PC-9 (cell line): ENCODE data around the gene TRANK1. TPM values are rescaled to one million over a fixed set of nuclear protein-coding genes. Genes with fewer than 3 reads are reported as not detected.
"Not testable (repeated sequence)": the region's sequence is repeated elsewhere in the genome, so short reads cannot be mapped to it uniquely, and the experiment has no call there.

Source experiments
- BruUV-seq: library from RNA; stranded (reverse); fragments of 400-500 nt; replicated peaks from 2 replicates; lab custom pipeline; 2021; lab: Mats Ljungman, UMichigan
- CTCF ChIA-PET: fragments of 300-600 bp; sonication (Branson Sonifier 250); formaldehyde crosslinking; loops from one replicate; lab custom pipeline; 2022; ENCODE audit warnings: antibody characterized with exemption; lab: Charles Lee
- POLR2A ChIA-PET: fragments of 300-600 bp; sonication (Branson Sonifier 250); formaldehyde crosslinking; loops from one replicate; lab custom pipeline; 2022; ENCODE audit warnings: antibody characterized with exemption; ENCODE audit not compliant: unreplicated experiment; lab: Charles Lee
- DNase-seq, 2 experiments: peaks; one replicate each; pipeline versions ENCODE4 v3.0.0 to v3.0.0-alpha.2; 2015 to 2022; ENCODE audit warnings: mixed read lengths in 1 of 2
- H2AFZ ChIP-seq: fragments of 200-600 bp; sonication (generic); 2 replicates; pipeline ENCODE4 v1.8.1; 2017; ENCODE audit warnings: antibody characterized with exemption
- H3F3A ChIP-seq: fragments of 200-600 bp; sonication (generic); 2 replicates; pipeline ENCODE4 v1.8.1; 2017; ENCODE audit warnings: antibody characterized with exemption, mild to moderate bottlenecking, low read depth; ENCODE audit not compliant: insufficient read depth
- H3K27ac ChIP-seq: fragments of 200-600 bp; sonication (generic); 2 replicates; pipeline ENCODE4 v1.6.1; 2016; ENCODE audit warnings: mixed run types
- H3K27me3 ChIP-seq: fragments of 200-600 bp; sonication (generic); 2 replicates; pipeline ENCODE4 v1.6.1; 2016; ENCODE audit warnings: low read depth, mixed run types; ENCODE audit not compliant: insufficient read depth
- H3K36me3 ChIP-seq: fragments of 200-600 bp; sonication (generic); 2 replicates; pipeline ENCODE4 v1.6.1; 2016; ENCODE audit warnings: low read depth, mixed run types
- H3K4me1 ChIP-seq: fragments of 200-600 bp; sonication (generic); replicated peaks from 2 replicates; pipeline ENCODE4 v1.6.1; 2016; ENCODE audit warnings: mixed run types; ENCODE audit not compliant: insufficient read depth
- H3K4me2 ChIP-seq: fragments of 200-600 bp; sonication (generic); 2 replicates; pipeline ENCODE4 v1.6.1; 2017; ENCODE audit warnings: mixed run types
- H3K4me3 ChIP-seq: fragments of 200-600 bp; sonication (generic); 2 replicates; pipeline ENCODE4 v1.6.1; 2016; ENCODE audit warnings: mixed run types
- H3K79me2 ChIP-seq: fragments of 200-600 bp; sonication (generic); 2 replicates; pipeline ENCODE4 v1.6.1; 2017; ENCODE audit warnings: low read depth, mixed run types
- H3K9me2 ChIP-seq: fragments of 200-600 bp; sonication (generic); 2 replicates; pipeline ENCODE4 v1.8.1; 2017; ENCODE audit warnings: mild to moderate bottlenecking; ENCODE audit not compliant: insufficient read depth
- H3K9me3 ChIP-seq: fragments of 200-600 bp; sonication (generic); 2 replicates; pipeline ENCODE4 v1.8.1; 2016; ENCODE audit warnings: low read depth; ENCODE audit not compliant: insufficient read depth
- H4K20me1 ChIP-seq: fragments of 200-600 bp; sonication (generic); 2 replicates; pipeline ENCODE4 v1.8.1; 2017; ENCODE audit not compliant: insufficient read depth
- EZH2 ChIP-seq: fragments of 200-600 bp; sonication (generic); IDR thresholded peaks from 2 replicates; pipeline ENCODE4 v1.8.0; 2017; ENCODE audit warnings: antibody characterized with exemption, low read depth
- intact Hi-C: fragments of 100-400 bp; cut with micrococcal nuclease; formaldehyde crosslinking; loops from one replicate; pipeline ENCODE4 v1.10.0; 2022; ENCODE audit not compliant: unreplicated experiment
- total RNA-seq: library from RNA; stranded (reverse); gene quantifications from 2 replicates; pipeline ENCODE4 v1.2.3, GENCODE V29; 2021
- TF ChIP-seq, protein P1 (sequence below): fragments of 200-600 bp; sonication (generic); conservative IDR thresholded peaks from 2 replicates; pipeline ENCODE4 v1.6.1; 2017; ENCODE audit warnings: mixed run types, antibody characterized with exemption, mild to moderate bottlenecking, moderate library complexity

Gene TRANK1
- total RNA-seq, 1 experiment from 2014 or later = 12.1 TPM

GRCh38 chr3:36890261-36890660 is 54.6 kb downstream of the TRANK1 start:
- no TSS peak for BruUV-seq
- Histone ChIP-seq H3F3A (no peaks in the 10 kb centered on the region), H4K20me1 (no peaks in the 10 kb centered on the region), H3K9me2 (no peaks in the 10 kb centered on the region), H3K27me3 (no peaks in the 10 kb centered on the region), H3K4me2 (no peak overlapping the region), H2AFZ (no peak overlapping the region), H3K79me2 (no peaks in the 10 kb centered on the region), H3K27ac (no peak overlapping the region), H3K4me1 (no peaks in the 10 kb centered on the region), H3K4me3 (no peak overlapping the region), H3K9me3 (no peaks in the 10 kb centered on the region), H3K36me3 (no peaks in the 10 kb centered on the region)
- intact Hi-C loops = no loop called here
- ChIA-PET POLR2A (no interaction called here), CTCF (no interaction called here)
- no peak for DNase-seq
- TF ChIP-seq EZH2 = no peak
- TF ChIP-seq, protein P1, sequence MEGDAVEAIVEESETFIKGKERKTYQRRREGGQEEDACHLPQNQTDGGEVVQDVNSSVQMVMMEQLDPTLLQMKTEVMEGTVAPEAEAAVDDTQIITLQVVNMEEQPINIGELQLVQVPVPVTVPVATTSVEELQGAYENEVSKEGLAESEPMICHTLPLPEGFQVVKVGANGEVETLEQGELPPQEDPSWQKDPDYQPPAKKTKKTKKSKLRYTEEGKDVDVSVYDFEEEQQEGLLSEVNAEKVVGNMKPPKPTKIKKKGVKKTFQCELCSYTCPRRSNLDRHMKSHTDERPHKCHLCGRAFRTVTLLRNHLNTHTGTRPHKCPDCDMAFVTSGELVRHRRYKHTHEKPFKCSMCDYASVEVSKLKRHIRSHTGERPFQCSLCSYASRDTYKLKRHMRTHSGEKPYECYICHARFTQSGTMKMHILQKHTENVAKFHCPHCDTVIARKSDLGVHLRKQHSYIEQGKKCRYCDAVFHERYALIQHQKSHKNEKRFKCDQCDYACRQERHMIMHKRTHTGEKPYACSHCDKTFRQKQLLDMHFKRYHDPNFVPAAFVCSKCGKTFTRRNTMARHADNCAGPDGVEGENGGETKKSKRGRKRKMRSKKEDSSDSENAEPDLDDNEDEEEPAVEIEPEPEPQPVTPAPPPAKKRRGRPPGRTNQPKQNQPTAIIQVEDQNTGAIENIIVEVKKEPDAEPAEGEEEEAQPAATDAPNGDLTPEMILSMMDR = no peak

- no peaks in the 10 kb centered on the region for H3K79me2 ChIP-seq
- no peak for DNase-seq
- H3K4me1 ChIP-seq = no peaks in the 10 kb centered on the region
- BruUV-seq = no TSS peak
- ChIA-PET CTCF (no interaction called here), POLR2A (no interaction called here)
- no peaks in the 10 kb centered on the region for H3K9me2 ChIP-seq
- H4K20me1 ChIP-seq = no peaks in the 10 kb centered on the region
- H3K9me3 ChIP-seq = no peaks in the 10 kb centered on the region
- H3K36me3 ChIP-seq = no peaks in the 10 kb centered on the region
- intact Hi-C loops = no loop called here
- no peaks in the 10 kb centered on the region for H3K27me3 ChIP-seq
- H3K4me2 ChIP-seq = no peak overlapping the region
- TF ChIP-seq, protein P1 = no peak
- TF ChIP-seq EZH2 = no peak
- H3F3A ChIP-seq = no peaks in the 10 kb centered on the region
- H2AFZ ChIP-seq = no peak overlapping the region
- H3K27ac ChIP-seq = no peak overlapping the region
- H3K4me3 ChIP-seq = no peak overlapping the region
Measured at GRCh38 chr3:36881735-36882134, 63.1 kb downstream of the TRANK1 start.

- H3K27me3 ChIP-seq, BruUV-seq, H3K4me1 ChIP-seq, H3K4me2 ChIP-seq, intact Hi-C loops, H3K27ac ChIP-seq, DNase-seq, CTCF ChIA-PET, H4K20me1 ChIP-seq, POLR2A ChIA-PET, H3K36me3 ChIP-seq, H3F3A ChIP-seq, H3K9me3 ChIP-seq, H3K9me2 ChIP-seq, H3K79me2 ChIP-seq, H2AFZ ChIP-seq, H3K4me3 ChIP-seq: not testable (repeated sequence)
Measured at GRCh38 chr3:36879842-36880241, 65.0 kb downstream of the TRANK1 start.
